ENCODE results near the gene CNTNAP4.

The CNTNAP4 gene

GRCh38 chr16:76446251-76446650 is 169.1 kb downstream of the CNTNAP4 start:
- no peak for DNase-seq (ENCODE audit: low read depth)
- TF ChIP-seq, protein P1, sequence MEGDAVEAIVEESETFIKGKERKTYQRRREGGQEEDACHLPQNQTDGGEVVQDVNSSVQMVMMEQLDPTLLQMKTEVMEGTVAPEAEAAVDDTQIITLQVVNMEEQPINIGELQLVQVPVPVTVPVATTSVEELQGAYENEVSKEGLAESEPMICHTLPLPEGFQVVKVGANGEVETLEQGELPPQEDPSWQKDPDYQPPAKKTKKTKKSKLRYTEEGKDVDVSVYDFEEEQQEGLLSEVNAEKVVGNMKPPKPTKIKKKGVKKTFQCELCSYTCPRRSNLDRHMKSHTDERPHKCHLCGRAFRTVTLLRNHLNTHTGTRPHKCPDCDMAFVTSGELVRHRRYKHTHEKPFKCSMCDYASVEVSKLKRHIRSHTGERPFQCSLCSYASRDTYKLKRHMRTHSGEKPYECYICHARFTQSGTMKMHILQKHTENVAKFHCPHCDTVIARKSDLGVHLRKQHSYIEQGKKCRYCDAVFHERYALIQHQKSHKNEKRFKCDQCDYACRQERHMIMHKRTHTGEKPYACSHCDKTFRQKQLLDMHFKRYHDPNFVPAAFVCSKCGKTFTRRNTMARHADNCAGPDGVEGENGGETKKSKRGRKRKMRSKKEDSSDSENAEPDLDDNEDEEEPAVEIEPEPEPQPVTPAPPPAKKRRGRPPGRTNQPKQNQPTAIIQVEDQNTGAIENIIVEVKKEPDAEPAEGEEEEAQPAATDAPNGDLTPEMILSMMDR (IDR thresholded peaks at IDR 0.05; ENCODE audit: insufficient read depth, low read depth, low read length, missing control alignments), result no peak
- H3K4me3 ChIP-seq (ENCODE audit: low read length), result no peak overlapping the region

DNA sequence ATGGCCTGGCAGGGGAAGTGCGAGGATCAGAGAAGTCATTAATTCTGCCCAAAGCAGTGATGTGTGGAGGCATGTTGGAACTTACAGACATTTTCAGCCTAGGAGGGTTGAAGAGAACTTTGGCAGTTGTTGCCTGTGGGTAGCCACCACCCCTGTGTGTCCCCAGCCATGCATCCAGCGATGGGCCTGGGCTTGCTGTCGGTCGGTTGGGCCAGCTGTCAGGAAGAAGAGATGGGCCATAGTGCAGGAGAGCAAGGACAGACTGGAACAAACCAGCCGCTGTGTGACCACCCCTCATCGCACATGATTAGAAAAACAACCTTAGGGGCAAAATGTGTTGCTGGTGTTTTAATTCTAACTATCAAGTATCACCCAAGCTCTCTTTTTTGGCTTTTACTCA is 173.7 kb downstream of the CNTNAP4 start:
- no peak overlapping the region for H3K4me3 ChIP-seq (ENCODE audit: low read length)
- TF ChIP-seq, protein P1 (IDR thresholded peaks at IDR 0.05; ENCODE audit: insufficient read depth, low read depth, low read length, missing control alignments), result no peak
- no peak for DNase-seq (ENCODE audit: low read depth)

- H3K4me3 ChIP-seq (ENCODE audit: low read length), result no peak overlapping the region
- TF ChIP-seq, protein P1 (IDR thresholded peaks at IDR 0.05; ENCODE audit: insufficient read depth, low read depth, low read length, missing control alignments), result no peak
- DNase-seq (ENCODE audit: low read depth), result no peak
Measured at GRCh38 chr16:76455257-76455656, 178.1 kb downstream of the CNTNAP4 start.

GRCh38 chr16:76456016-76456415 is 178.8 kb downstream of the CNTNAP4 start:
- DNase-seq (ENCODE audit: low read depth), result no peak
- TF ChIP-seq, protein P1 (IDR thresholded peaks at IDR 0.05; ENCODE audit: insufficient read depth, low read depth, low read length, missing control alignments), result no peak
- H3K4me3 ChIP-seq (ENCODE audit: low read length), result no peak overlapping the region

DNA sequence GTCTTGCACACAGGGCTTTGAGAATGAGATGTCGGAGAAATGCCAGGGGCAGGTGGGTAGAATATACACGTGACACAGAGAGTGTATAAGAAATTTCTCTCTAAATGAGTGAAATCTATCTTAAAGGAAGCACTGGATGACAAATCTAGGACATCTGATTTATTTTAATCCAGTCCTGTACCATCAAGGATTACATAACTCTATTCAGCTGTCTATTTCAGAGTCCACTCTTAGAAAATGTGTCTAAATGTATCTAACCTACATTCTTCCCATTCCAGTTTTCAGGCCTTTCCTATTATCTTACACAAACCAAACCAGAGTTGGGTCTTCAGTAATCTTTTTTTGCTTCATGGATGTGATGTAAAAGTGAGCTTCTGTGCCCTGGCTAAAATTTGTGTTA is 181.9 kb downstream of the CNTNAP4 start:
- H3K4me3 ChIP-seq (ENCODE audit: low read length), result no peak overlapping the region
- TF ChIP-seq, protein P1 (IDR thresholded peaks at IDR 0.05; ENCODE audit: insufficient read depth, low read depth, low read length, missing control alignments), result no peak
- DNase-seq (ENCODE audit: low read depth), result no peak

DNA sequence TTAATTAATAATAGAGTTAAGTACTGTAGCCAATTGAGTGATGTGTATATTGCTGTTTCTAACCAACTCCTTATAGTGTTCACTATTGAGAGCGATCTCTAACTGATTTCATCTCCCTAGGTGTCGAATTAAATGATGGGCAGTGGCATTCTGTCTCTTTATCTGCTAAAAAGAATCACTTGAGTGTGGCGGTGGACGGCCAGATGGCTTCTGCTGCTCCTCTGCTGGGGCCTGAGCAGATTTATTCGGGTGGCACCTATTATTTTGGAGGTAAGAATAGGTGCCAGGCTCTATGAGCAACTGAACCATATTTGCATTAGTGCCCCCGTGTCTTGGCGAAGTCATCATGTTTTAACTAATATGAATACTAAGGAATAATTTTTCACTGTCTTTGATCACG is 184.6 kb downstream of the CNTNAP4 start:
- TF ChIP-seq, protein P1 (IDR thresholded peaks at IDR 0.05; ENCODE audit: insufficient read depth, low read depth, low read length, missing control alignments), result no peak
- H3K4me3 ChIP-seq (ENCODE audit: low read length), result no peak overlapping the region
- no peak for DNase-seq (ENCODE audit: low read depth)

GRCh38 chr16:76464955-76465620 is 187.9 kb downstream of the CNTNAP4 start:
- DNase-seq (ENCODE audit: low read depth), result peak; percentile 56
- H3K4me3 ChIP-seq (ENCODE audit: low read length), result no peak overlapping the region
- TF ChIP-seq, protein P1 (IDR thresholded peaks at IDR 0.05; ENCODE audit: insufficient read depth, low read depth, low read length, missing control alignments), result no peak

Data from epithelial cell of esophagus (primary cell).